Kasumi-1 (cell line): Measurements from ENCODE around the gene AIG1.
"Not testable (repeated sequence)": the region's sequence is repeated elsewhere in the genome, so short reads cannot be mapped to it uniquely, and the experiment has no call there.

Experiments used
- DNase-seq, 2 experiments: peaks; one replicate each; lab custom pipeline; 2025; lab: John Stamatoyannopoulos, UW

Gene AIG1

GRCh38 chr6:143270026-143270425, 209.3 kb downstream of the AIG1 start:
- no peak for DNase-seq

GRCh38 chr6:143271024-143271423, 210.3 kb downstream of the AIG1 start:
- DNase-seq: no peak

- DNase-seq: peak; percentile 50 to 57
These were observed 215.7 kb downstream of the AIG1 start for GRCh38 chr6:143276436-143276835.

GRCh38 chr6:143279385-143279784, 218.7 kb downstream of the AIG1 start:
- peak in 1 of 2 experiments; percentile 4 for DNase-seq

- DNase-seq: no peak
These were observed 223.4 kb downstream of the AIG1 start for GRCh38 chr6:143283887-143284645.

- no peak for DNase-seq
These were observed 225.6 kb downstream of the AIG1 start for GRCh38 chr6:143286251-143286795.

- no peak for DNase-seq
These were observed 228.2 kb downstream of the AIG1 start for GRCh38 chr6:143288923-143289322.

- no peak for DNase-seq
These were observed 229.5 kb downstream of the AIG1 start for GRCh38 chr6:143290206-143290605.

GRCh38 chr6:143293523-143293922, 232.8 kb downstream of the AIG1 start:
- DNase-seq: no peak

GRCh38 chr6:143294265-143294860, 233.7 kb downstream of the AIG1 start:
- DNase-seq: no peak

- no peak for DNase-seq
These were observed 235.2 kb downstream of the AIG1 start for GRCh38 chr6:143295932-143296331.

- DNase-seq: no peak
These were observed 237.4 kb downstream of the AIG1 start for GRCh38 chr6:143298071-143298470.

- no peak for DNase-seq
These were observed 238.8 kb downstream of the AIG1 start for GRCh38 chr6:143299253-143300166.

GRCh38 chr6:143301188-143301587, 240.5 kb downstream of the AIG1 start:
- DNase-seq: no peak

GRCh38 chr6:143307760-143308159, 247.1 kb downstream of the AIG1 start:
- DNase-seq: not testable (repeated sequence)

GRCh38 chr6:143313163-143313562, 252.5 kb downstream of the AIG1 start:
- no peak for DNase-seq

GRCh38 chr6:143321491-143322086, 260.9 kb downstream of the AIG1 start:
- no peak for DNase-seq

- no peak for DNase-seq
These were observed 261.7 kb downstream of the AIG1 start for GRCh38 chr6:143322386-143322785.

GRCh38 chr6:143323729-143324470, 263.2 kb downstream of the AIG1 start:
- DNase-seq: peak; percentile 3 to 23

GRCh38 chr6:143325379-143326140, 264.9 kb downstream of the AIG1 start:
- no peak for DNase-seq
